ENCODE data around the gene HLA-G. TPM values are rescaled to one million over a fixed set of nuclear protein-coding genes. Genes with fewer than 3 reads are reported as not detected.

The HLA-G gene
- total RNA-seq, 1 experiment from 2014 or later = not detected

DNA sequence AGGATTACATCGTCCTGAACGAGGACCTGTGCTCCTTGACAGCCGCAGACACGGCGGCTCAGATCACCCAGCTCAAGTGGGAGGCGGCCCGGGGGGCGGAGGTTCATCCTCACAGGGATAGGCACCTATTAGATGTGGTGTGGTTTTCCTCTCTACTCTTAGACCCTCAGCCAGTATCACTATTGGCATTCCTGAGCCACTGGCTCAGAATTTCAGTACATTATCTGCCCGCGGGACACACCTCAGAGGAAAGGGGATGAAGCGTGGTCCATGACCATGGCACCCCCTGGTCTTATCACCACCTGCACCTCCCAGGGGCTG, 34.6 kb upstream of the HLA-G start (continued):
- TF ChIP-seq CTCF (IDR thresholded peaks at IDR 0.05 in 2 of 3, conservative IDR thresholded peaks at IDR 0.05 in 1 of 3; ENCODE audit: borderline replicate concordance in 1 of 3, insufficient read depth in 1 of 3, low read depth in 2 of 3, low read length in 2 of 3) (no peak), FOSL1 (IDR thresholded peaks at IDR 0.05; ENCODE audit: low read depth) (no peak)

GRCh38 chr6:29793796-29794195, 33.8 kb upstream of the HLA-G start:
- H3K4me3 ChIP-seq (replicated peaks in 1 of 2; ENCODE audit: low read depth in 1 of 2, low read length in 2 of 2) = no peak overlapping the region
- no peak overlapping the region for H3K27ac ChIP-seq (ENCODE audit: low read depth, low read length)
- no peak for DNase-seq (ENCODE audit: low read depth, low spot score)
- no peaks in the 10 kb centered on the region for H3K36me3 ChIP-seq (ENCODE audit: control insufficient read depth in 1 of 2, insufficient read depth in 2 of 2, low read length in 2 of 2)
- no TSS peak for BruUV-seq (replicated peaks)
- H3K9ac ChIP-seq (ENCODE audit: low read length) = no peak overlapping the region
- no peaks in the 10 kb centered on the region for H3K79me2 ChIP-seq (ENCODE audit: insufficient read depth, low read length)
- H3K9me2 ChIP-seq (ENCODE audit: insufficient read depth) = no peaks in the 10 kb centered on the region
- CTCF ChIA-PET = interaction anchor here (1.4 kb wide), 1 partner anchor 56 kb away, joined by 4 read pairs; no protein-coding TSS in a partner anchor
- ATAC-seq = no peak
- H3K27me3 ChIP-seq (ENCODE audit: insufficient read depth, low read length) = no peaks in the 10 kb centered on the region
- POLR2A ChIA-PET = no interaction called here
- H3K9me3 ChIP-seq (ENCODE audit: control insufficient read depth in 1 of 2, insufficient read depth in 1 of 2, low read depth in 1 of 2, low read length in 2 of 2) = no peaks in the 10 kb centered on the region
- RAD21 ChIA-PET (ENCODE audit: low non-redundant PET in 1 of 2, low total read pairs in 2 of 2, uncharacterized antibody in 2 of 2, unreplicated experiment in 2 of 2) = no interaction called here
- no peak overlapping the region for H2AFZ ChIP-seq (ENCODE audit: low read depth, low read length, poor library complexity, severe bottlenecking)
- H4K20me1 ChIP-seq (ENCODE audit: insufficient read depth) = no peaks in the 10 kb centered on the region
- intact Hi-C loops (cut with micrococcal nuclease) = no loop called here
- H3K4me1 ChIP-seq (ENCODE audit: control insufficient read depth in 1 of 2, insufficient read depth in 2 of 2, low read length in 2 of 2) = peaks cover 13 to 39% of the 10 kb centered on the region in 2 experiments
- H3K4me2 ChIP-seq (ENCODE audit: low read length) = no peak overlapping the region
- TF ChIP-seq, protein P1, sequence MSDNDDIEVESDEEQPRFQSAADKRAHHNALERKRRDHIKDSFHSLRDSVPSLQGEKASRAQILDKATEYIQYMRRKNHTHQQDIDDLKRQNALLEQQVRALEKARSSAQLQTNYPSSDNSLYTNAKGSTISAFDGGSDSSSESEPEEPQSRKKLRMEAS (IDR thresholded peaks at IDR 0.05) = no peak
- TF ChIP-seq JUND (IDR thresholded peaks at IDR 0.05) (no peak), RAD21 (IDR thresholded peaks at IDR 0.05; ENCODE audit: low read depth) (no peak), ELF1 (IDR thresholded peaks at IDR 0.05; ENCODE audit: borderline replicate concordance, low read depth) (no peak), REST (IDR thresholded peaks at IDR 0.05; ENCODE audit: low read depth) (no peak), CEBPB (IDR thresholded peaks at IDR 0.05; ENCODE audit: low read depth) (no peak), CTCF (IDR thresholded peaks at IDR 0.05 in 2 of 3, conservative IDR thresholded peaks at IDR 0.05 in 1 of 3; ENCODE audit: borderline replicate concordance in 1 of 3, insufficient read depth in 1 of 3, low read depth in 2 of 3, low read length in 2 of 3) (no peak), ZFX (IDR thresholded peaks at IDR 0.05) (no peak), SIN3A (IDR thresholded peaks at IDR 0.05; ENCODE audit: low read depth) (no peak), SRF (IDR thresholded peaks at IDR 0.05; ENCODE audit: low read depth) (no peak), EZH2phosphoT487 (IDR thresholded peaks at IDR 0.05; ENCODE audit: borderline replicate concordance) (no peak), POLR2AphosphoS5 (IDR thresholded peaks at IDR 0.05; ENCODE audit: low read depth, low read length) (no peak), EZH2 (IDR thresholded peaks at IDR 0.05) (no peak), CBX3 (IDR thresholded peaks at IDR 0.05; ENCODE audit: low read depth) (no peak), ZNF274 (IDR thresholded peaks at IDR 0.05; ENCODE audit: low read depth, low read length) (no peak), ZBTB33 (IDR thresholded peaks at IDR 0.05; ENCODE audit: extremely low read depth, insufficient replicate concordance, low read length) (no peak)

All from HCT116 (cell line).